Stimulated activated naive CD8-positive, alpha-beta T cell treated with anti-CD3 and anti-CD28 coated beads, Interleukin-15, Interleukin-2, amounts not matched to agents 100 ng/mL and 50 ng/mL, for 24 hours (primary cell): ENCODE results near the gene RGS10.
A peak's percentile ranks its signal among the peaks of the same experiment; 100 is the strongest.
"Not testable (repeated sequence)": the region's sequence is repeated elsewhere in the genome, so short reads cannot be mapped to it uniquely, and the experiment has no call there.

Experiments
- H3K27ac Mint-ChIP-seq: one replicate; pipeline ENCODE4 v1.8.0; 2021; ENCODE audit warnings: mild to moderate bottlenecking, mixed read lengths
- H3K27me3 Mint-ChIP-seq: one replicate; pipeline ENCODE4 v1.8.0; 2021; ENCODE audit warnings: mixed read lengths
- H3K36me3 Mint-ChIP-seq: one replicate; pipeline ENCODE4 v1.8.0; 2021; ENCODE audit warnings: low read depth, mixed read lengths
- H3K4me1 Mint-ChIP-seq: one replicate; pipeline ENCODE4 v1.8.0; 2021; ENCODE audit warnings: low read depth, mixed read lengths
- H3K4me3 Mint-ChIP-seq: one replicate; pipeline ENCODE4 v1.8.0; 2021; ENCODE audit warnings: mild to moderate bottlenecking, mixed read lengths
- H3K9me3 Mint-ChIP-seq: one replicate; pipeline ENCODE4 v1.8.0; 2021; ENCODE audit warnings: mixed read lengths

Gene RGS10

DNA sequence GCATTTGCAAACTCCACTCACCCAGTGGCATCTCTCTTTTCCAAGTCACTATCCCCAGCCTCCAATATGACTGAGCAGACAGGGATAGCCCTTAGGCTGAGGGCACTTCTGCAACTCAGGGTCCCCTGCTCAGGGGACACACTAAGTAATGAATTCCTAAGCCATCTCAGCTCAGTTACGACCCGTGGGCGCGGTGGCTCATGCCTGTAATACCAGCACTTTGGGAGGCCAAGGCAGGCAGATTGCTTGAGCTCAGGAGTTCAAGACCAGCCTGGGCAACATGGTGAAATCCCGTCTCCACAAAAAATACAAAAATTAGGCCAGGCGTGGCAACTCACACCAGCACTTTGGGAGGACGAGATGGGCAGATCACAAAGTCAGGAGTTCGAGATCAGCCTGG is 10.3 kb downstream of the RGS10 start:
- Mint-ChIP-seq H3K4me3 (peak overlapping the region; percentile 37), H3K4me1 (peaks cover 94% of the 10 kb centered on the region), H3K27ac (peak overlapping the region; percentile 55), H3K36me3 (peaks cover 60% of the 10 kb centered on the region)
- not testable (repeated sequence) for H3K9me3 Mint-ChIP-seq, H3K27me3 Mint-ChIP-seq

- Mint-ChIP-seq H3K27ac (no peak overlapping the region), H3K36me3 (peaks cover 53% of the 10 kb centered on the region), H3K9me3 (no peaks in the 10 kb centered on the region), H3K4me1 (peaks cover 94% of the 10 kb centered on the region), H3K27me3 (no peaks in the 10 kb centered on the region), H3K4me3 (no peak overlapping the region)
Observed at GRCh38 chr10:119531067-119531466, 11.5 kb downstream of the RGS10 start.

GRCh38 chr10:119528663-119529237 is 13.8 kb downstream of the RGS10 start:
- Mint-ChIP-seq H3K27ac (peak overlapping the region; percentile 40), H3K36me3 (peaks cover 61% of the 10 kb centered on the region), H3K4me1 (peaks cover 96% of the 10 kb centered on the region)
- not testable (repeated sequence) for H3K9me3 Mint-ChIP-seq, H3K4me3 Mint-ChIP-seq, H3K27me3 Mint-ChIP-seq

DNA sequence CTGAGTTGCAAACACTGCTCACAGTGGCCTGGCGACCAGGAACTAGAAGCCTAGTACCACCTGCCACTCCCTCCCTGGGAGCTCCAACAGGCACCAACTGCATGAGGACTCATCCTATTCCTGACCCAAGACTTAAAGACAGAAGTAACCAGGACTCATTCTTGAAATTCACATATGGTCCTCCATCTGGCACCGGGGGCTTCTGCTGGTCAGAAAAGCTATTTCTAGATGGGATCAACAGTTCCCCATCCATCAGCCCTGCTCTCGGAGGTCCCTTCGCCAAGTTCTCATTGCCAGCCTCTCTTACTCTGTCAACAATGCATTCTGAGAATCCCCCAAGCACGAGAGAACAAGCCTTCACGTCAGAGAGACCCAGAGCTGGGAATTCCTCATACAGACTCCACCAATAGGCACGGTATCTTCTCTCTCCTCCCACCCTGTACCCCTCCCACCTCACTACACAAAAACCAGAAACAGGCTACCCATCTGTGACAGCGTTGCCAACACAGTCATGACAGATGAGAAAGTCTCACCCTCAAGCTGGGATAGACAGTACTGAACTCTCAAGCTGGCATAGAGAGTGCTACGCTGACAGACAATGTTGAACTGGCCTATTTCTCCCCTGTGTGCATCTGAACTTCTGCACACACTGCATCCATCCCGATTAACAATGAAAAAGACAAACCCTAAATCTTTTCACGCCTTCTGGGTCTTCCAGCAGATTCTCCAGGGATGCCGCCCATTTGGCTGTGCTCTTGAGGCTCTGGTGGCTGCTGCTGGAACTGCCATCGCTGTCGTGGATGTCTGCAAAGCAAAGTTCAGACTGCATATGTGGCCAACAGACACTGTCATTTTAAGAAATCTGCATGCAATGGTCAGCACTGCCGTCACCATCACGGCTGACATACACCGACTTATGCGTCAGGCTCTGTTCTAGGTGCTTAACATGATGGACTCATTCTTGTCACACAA is 15.6 kb downstream of the RGS10 start:
- Mint-ChIP-seq H3K36me3 (peaks cover 68% of the 10 kb centered on the region), H3K4me3 (no peak overlapping the region), H3K27ac (peak overlapping the region; percentile 52), H3K9me3 (no peaks in the 10 kb centered on the region), H3K4me1 (peaks cover 95% of the 10 kb centered on the region), H3K27me3 (no peaks in the 10 kb centered on the region)

DNA sequence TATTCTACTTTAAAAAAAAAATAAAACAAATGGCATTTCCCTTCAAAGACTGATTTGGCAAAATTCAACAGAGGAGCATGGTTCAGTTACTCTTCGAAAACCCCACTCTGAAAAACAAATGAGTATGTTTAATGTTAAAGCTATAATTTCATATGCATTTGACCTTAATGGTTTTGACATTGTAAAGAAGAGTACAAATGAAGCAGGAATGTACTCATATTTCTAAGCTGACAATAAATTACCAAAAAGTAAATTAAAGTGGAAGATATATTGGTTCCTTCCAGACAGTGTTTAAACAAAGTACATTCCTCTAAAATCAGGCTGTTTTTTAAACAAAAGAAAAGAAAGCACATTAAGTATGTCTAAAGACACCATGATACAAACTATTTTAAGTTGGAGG is 16.4 kb downstream of the RGS10 start:
- Mint-ChIP-seq H3K4me3 (no peak overlapping the region), H3K4me1 (peaks cover 95% of the 10 kb centered on the region), H3K27ac (peak overlapping the region; percentile 14)

GRCh38 chr10:119525116-119525515 is 17.4 kb downstream of the RGS10 start:
- Mint-ChIP-seq H3K27me3 (no peaks in the 10 kb centered on the region), H3K36me3 (peaks cover 73% of the 10 kb centered on the region), H3K4me3 (no peak overlapping the region), H3K4me1 (peaks cover 92% of the 10 kb centered on the region), H3K27ac (no peak overlapping the region), H3K9me3 (no peaks in the 10 kb centered on the region)

More for the DNA sequence above, 16.4 kb downstream of the RGS10 start:
- Mint-ChIP-seq H3K36me3 (peaks cover 67% of the 10 kb centered on the region), H3K27me3 (no peaks in the 10 kb centered on the region), H3K9me3 (no peaks in the 10 kb centered on the region)

DNA sequence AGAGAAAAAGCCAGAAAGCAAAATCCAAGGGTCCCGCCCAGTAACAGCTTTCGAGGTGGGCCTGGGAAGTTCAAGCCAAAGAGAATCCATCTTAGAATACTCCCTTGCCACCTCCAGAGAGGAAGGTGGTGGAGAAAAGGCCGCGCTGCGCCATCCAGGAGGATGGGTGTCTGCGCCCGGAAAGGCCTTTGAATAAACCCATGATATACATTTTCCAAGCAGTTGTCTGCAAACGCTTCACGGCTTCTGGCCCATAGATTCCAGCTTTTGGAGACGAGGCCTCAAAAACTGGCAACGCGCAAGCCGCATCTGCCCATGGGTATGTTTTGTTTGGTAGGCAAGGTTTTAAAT is 17.8 kb downstream of the RGS10 start:
- Mint-ChIP-seq H3K36me3 (peaks cover 77% of the 10 kb centered on the region), H3K4me1 (peaks cover 94% of the 10 kb centered on the region), H3K4me3 (no peak overlapping the region), H3K27me3 (no peaks in the 10 kb centered on the region), H3K27ac (no peak overlapping the region), H3K9me3 (no peaks in the 10 kb centered on the region)

GRCh38 chr10:119523895-119524719 is 18.4 kb downstream of the RGS10 start:
- Mint-ChIP-seq H3K4me1 (peaks cover 94% of the 10 kb centered on the region), H3K9me3 (no peaks in the 10 kb centered on the region), H3K36me3 (peaks cover 74% of the 10 kb centered on the region), H3K27me3 (no peaks in the 10 kb centered on the region), H3K27ac (peak overlapping the region; percentile 76), H3K4me3 (no peak overlapping the region)

GRCh38 chr10:119522747-119523426 is 19.6 kb downstream of the RGS10 start:
- H3K36me3 Mint-ChIP-seq = peaks cover 72% of the 10 kb centered on the region
- H3K4me3 Mint-ChIP-seq = no peak overlapping the region
- H3K4me1 Mint-ChIP-seq = peaks cover 96% of the 10 kb centered on the region
- peak overlapping the region; percentile 76 for H3K27ac Mint-ChIP-seq
- no peaks in the 10 kb centered on the region for H3K27me3 Mint-ChIP-seq
- no peaks in the 10 kb centered on the region for H3K9me3 Mint-ChIP-seq

GRCh38 chr10:119521443-119522204 is 20.9 kb downstream of the RGS10 start:
- peak overlapping the region; percentile 79 for H3K27ac Mint-ChIP-seq
- H3K9me3 Mint-ChIP-seq = no peaks in the 10 kb centered on the region
- H3K27me3 Mint-ChIP-seq = no peaks in the 10 kb centered on the region
- H3K4me1 Mint-ChIP-seq = peaks cover 96% of the 10 kb centered on the region
- H3K36me3 Mint-ChIP-seq = peaks cover 69% of the 10 kb centered on the region
- H3K4me3 Mint-ChIP-seq = no peak overlapping the region

GRCh38 chr10:119520283-119520682 is 22.2 kb downstream of the RGS10 start:
- H3K27ac Mint-ChIP-seq = peak overlapping the region; percentile 57
- no peaks in the 10 kb centered on the region for H3K27me3 Mint-ChIP-seq
- no peak overlapping the region for H3K4me3 Mint-ChIP-seq
- H3K4me1 Mint-ChIP-seq = peaks cover 96% of the 10 kb centered on the region
- H3K9me3 Mint-ChIP-seq = no peaks in the 10 kb centered on the region
- H3K36me3 Mint-ChIP-seq = peaks cover 67% of the 10 kb centered on the region

DNA sequence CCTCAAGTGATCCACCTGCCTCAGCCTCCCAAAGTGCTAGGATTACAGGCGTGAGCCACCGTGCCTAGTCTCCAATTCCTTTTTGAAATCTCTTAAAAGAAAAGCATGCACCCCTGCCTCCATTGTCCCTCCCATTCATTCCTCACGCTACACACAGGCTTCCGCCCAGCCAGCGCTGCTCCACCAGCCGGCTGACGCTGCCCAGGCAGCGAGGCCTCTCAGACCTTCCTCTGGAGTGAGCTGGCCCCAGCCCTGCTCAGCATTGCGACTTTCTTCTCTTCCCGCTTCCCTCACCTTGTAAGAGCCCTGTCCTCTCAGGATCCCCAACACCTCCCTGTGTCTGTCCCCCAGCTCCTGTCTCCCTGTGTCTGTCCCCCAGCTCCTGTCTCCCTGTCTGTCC is 23.6 kb downstream of the RGS10 start:
- no peaks in the 10 kb centered on the region for H3K27me3 Mint-ChIP-seq
- no peaks in the 10 kb centered on the region for H3K9me3 Mint-ChIP-seq
- H3K27ac Mint-ChIP-seq = peak overlapping the region; percentile 96
- H3K4me3 Mint-ChIP-seq = peak overlapping the region; percentile 64
- H3K36me3 Mint-ChIP-seq = peaks cover 62% of the 10 kb centered on the region
- peaks cover 91% of the 10 kb centered on the region for H3K4me1 Mint-ChIP-seq

DNA sequence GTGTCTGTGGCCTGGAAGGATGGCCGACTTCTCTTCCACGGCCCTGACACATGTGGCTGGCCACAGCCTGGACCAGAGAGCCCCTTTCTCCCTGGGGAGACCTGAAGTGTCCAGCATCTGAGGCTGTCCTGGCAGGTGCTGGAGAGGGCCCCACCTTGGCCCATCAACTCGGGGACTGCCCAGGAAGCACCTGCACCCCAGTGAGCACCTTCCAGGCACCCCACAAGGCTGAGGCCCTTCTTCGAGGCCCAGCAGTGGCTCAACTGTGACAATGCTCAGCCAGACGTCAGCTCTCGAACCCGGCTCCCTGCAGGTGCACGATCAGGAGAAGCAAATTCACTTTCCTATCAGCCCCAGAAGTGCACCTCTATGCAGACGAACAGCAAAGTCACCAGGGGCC is 24.3 kb downstream of the RGS10 start:
- peaks cover 90% of the 10 kb centered on the region for H3K4me1 Mint-ChIP-seq
- H3K27me3 Mint-ChIP-seq = no peaks in the 10 kb centered on the region
- peaks cover 63% of the 10 kb centered on the region for H3K36me3 Mint-ChIP-seq
- peak overlapping the region; percentile 96 for H3K27ac Mint-ChIP-seq
- H3K9me3 Mint-ChIP-seq = no peaks in the 10 kb centered on the region
- H3K4me3 Mint-ChIP-seq = peak overlapping the region; percentile 53
